A549 (cell line): ENCODE measurements around the gene CCL23. TPM values are rescaled to one million over a fixed set of nuclear protein-coding genes. Genes with fewer than 3 reads are reported as not detected.

Experiments
- ATAC-seq, 2 experiments: fragments of 200-7000 bp in 1 of 2; fragments of >200 bp in 1 of 2; cut with Nextera tagmentation in 1 of 2; cut with Tn5 transposase in 1 of 2; 3 replicates each; pipeline versions ENCODE4 v1.8.0 to v1.9.1; 2018 to 2020; ENCODE audit warnings: mild to moderate bottlenecking in 1 of 2, moderate library complexity in 1 of 2
- CTCF ChIA-PET: fragments of 300-600 bp; sonication (Branson Sonifier 250); formaldehyde crosslinking; extraction: SDS; loops from one replicate; lab custom pipeline; 2021; ENCODE audit warnings: antibody characterized with exemption, inconsistent platforms; lab: Yijun Ruan, JAX
- POLR2A ChIA-PET: fragments of 350-600 bp; formaldehyde crosslinking; extraction: SDS; loops from one replicate; lab custom pipeline; 2021; ENCODE audit warnings: antibody characterized with exemption, inconsistent platforms; lab: Yijun Ruan, JAX
- DNase-seq, 2 experiments: peaks; one replicate each; pipeline versions ENCODE4 v3.0.0 to v3.0.0-alpha.2; 2011 to 2016; ENCODE audit warnings: low read depth in 1 of 2, low spot score in 1 of 2
- FAIRE-seq: peaks from 2 replicates; lab custom pipeline; 2011; peaks lifted over from hg19 to GRCh38; lab: Jason Lieb, UNC
- H3K27ac ChIP-seq, 2 experiments: fragments of >200 bp; sonication (Bioruptor Twin); formaldehyde crosslinking; 3 replicates each; pipeline ENCODE4 v1.5.1; 2016 to 2017
- H3K4me1 ChIP-seq: fragments of >200 bp; sonication (Bioruptor Twin); formaldehyde crosslinking; 3 replicates; pipeline ENCODE4 v1.6.1; 2016
- H3K4me2 ChIP-seq: fragments of >200 bp; sonication (Bioruptor Twin); formaldehyde crosslinking; 3 replicates; pipeline ENCODE4 v1.6.1; 2016
- H3K4me3 ChIP-seq: fragments of >200 bp; sonication (Bioruptor Twin); formaldehyde crosslinking; 3 replicates; pipeline ENCODE4 v1.5.1; 2016
- H3K9me3 ChIP-seq: fragments of >200 bp; sonication (Bioruptor Twin); formaldehyde crosslinking; 3 replicates; pipeline ENCODE4 v1.6.1; 2016
- BCL3 ChIP-seq: fragments of >200 bp; sonication (Bioruptor Twin); formaldehyde crosslinking; IDR thresholded peaks from 3 replicates; pipeline ENCODE4 v1.6.1; 2016
- CHD2 ChIP-seq: fragments of 150-350 bp; IDR thresholded peaks from 2 replicates; pipeline ENCODE4 v1.6.1; 2014; ENCODE audit warnings: low read length; ENCODE audit not compliant: partially characterized antibody
- CHD4 ChIP-seq: fragments of 200-600 bp; sonication (generic); IDR thresholded peaks from 2 replicates; pipeline ENCODE4 v1.6.1; 2016; ENCODE audit warnings: antibody characterized with exemption, mild to moderate bottlenecking, borderline replicate concordance
- E2F6 ChIP-seq: IDR thresholded peaks from 2 replicates; pipeline ENCODE4 v1.6.1; 2012; ENCODE audit warnings: low read depth, borderline replicate concordance
- EHF ChIP-seq: fragments of 250-450 bp; sonication (Bioruptor Pico); IDR thresholded peaks from 2 replicates; pipeline ENCODE4 v1.5.0; 2020; ENCODE audit warnings: mild to moderate bottlenecking
- FOXS1 ChIP-seq: fragments of 250-450 bp; sonication (Bioruptor Pico); IDR thresholded peaks from 2 replicates; pipeline ENCODE4 v1.5.0; 2020; ENCODE audit warnings: mild to moderate bottlenecking, moderate library complexity
- HMGXB4 ChIP-seq: fragments of 250-450 bp; sonication (Bioruptor Pico); IDR thresholded peaks from 2 replicates; pipeline ENCODE4 v1.5.0; 2021; ENCODE audit warnings: mild to moderate bottlenecking, moderate library complexity, borderline replicate concordance
- HOXB13 ChIP-seq: fragments of 250-450 bp; sonication (Bioruptor Pico); IDR thresholded peaks from 2 replicates; pipeline ENCODE4 v1.5.0; 2020; ENCODE audit warnings: low read depth, mild to moderate bottlenecking, moderate library complexity
- KDM1A ChIP-seq: fragments of 200-600 bp; sonication (generic); IDR thresholded peaks from 2 replicates; pipeline ENCODE4 v1.6.1; 2016; ENCODE audit warnings: low read depth, mild to moderate bottlenecking
- KDM5A ChIP-seq: fragments of 200-600 bp; sonication (generic); IDR thresholded peaks from 2 replicates; pipeline ENCODE4 v1.6.1; 2016; ENCODE audit warnings: antibody characterized with exemption, mild to moderate bottlenecking
- MYC ChIP-seq: IDR thresholded peaks from 2 replicates; pipeline ENCODE4 v1.6.1; 2012; ENCODE audit warnings: mild to moderate bottlenecking, inconsistent platforms, low read length, improper control_type of control experiment, borderline replicate concordance
- RAD21 ChIP-seq, 2 experiments: fragments of >200 bp in 1 of 2; sonication (Bioruptor Twin) in 1 of 2; formaldehyde crosslinking in 1 of 2; IDR thresholded peaks in 1 of 2; conservative IDR thresholded peaks in 1 of 2; 2 replicates in 1 of 2; 3 replicates in 1 of 2; pipeline ENCODE4 v1.6.1; 2012 to 2018; ENCODE audit warnings: inconsistent platforms in 1 of 2
- RCOR1 ChIP-seq: fragments of 150-350 bp; IDR thresholded peaks from 2 replicates; pipeline ENCODE4 v1.6.1; 2014; ENCODE audit warnings: antibody characterized with exemption, low read length, low read depth
- RFX5 ChIP-seq: fragments of 450-650 bp; IDR thresholded peaks from 2 replicates; pipeline ENCODE4 v1.7.1; 2014; ENCODE audit warnings: antibody characterized with exemption, mild to moderate bottlenecking, moderate library complexity
- SMC3 ChIP-seq: fragments of >200 bp; sonication (Bioruptor Twin); formaldehyde crosslinking; IDR thresholded peaks from 3 replicates; pipeline ENCODE4 v1.6.1; 2018; ENCODE audit warnings: inconsistent platforms
- TFCP2L1 ChIP-seq: fragments of 250-450 bp; sonication (Bioruptor Pico); IDR thresholded peaks from 2 replicates; pipeline ENCODE4 v1.5.0; 2021; ENCODE audit warnings: mild to moderate bottlenecking
- ZC3H11A ChIP-seq: fragments of 450-650 bp; IDR thresholded peaks from 2 replicates; pipeline ENCODE4 v1.6.1; 2014; ENCODE audit warnings: antibody characterized with exemption, mild to moderate bottlenecking
- ZNF302 ChIP-seq: fragments of 250-450 bp; sonication (Bioruptor Pico); IDR thresholded peaks from 2 replicates; pipeline ENCODE4 v1.9.0; 2021; ENCODE audit warnings: inconsistent platforms, mild to moderate bottlenecking, moderate library complexity
- WGBS: methylation state at CpG from one replicate; pipeline ENCODE4 v1.1.6; 2017; ENCODE audit errors: missing lambda C conversion rate; 5-methylcytosine and 5-hydroxymethylcytosine counted together
- polyA minus RNA-seq: library from RNA; depleted of rRNA, polyadenylated mRNA; stranded (reverse); fragments of >200 nt; gene quantifications from 2 replicates; pipeline ENCODE4 v1.2.3, GENCODE V29; 2011; rRNA and poly(A)+ RNA removed
- polyA plus RNA-seq, 4 experiments: library from polyadenylated mRNA; depleted of rRNA in 3 of 4; stranded (reverse); fragments of >200 nt; fragmentation: RNase III in 1 of 4; extraction: RNeasy Plus Mini Kit Qiagen cat#74134 plus additional on column Dnase treatment in 1 of 4; gene quantifications; 2 replicates in 3 of 4; 3 replicates in 1 of 4; pipeline ENCODE4 v1.2.3, GENCODE V29; 2011 to 2017
- TF ChIP-seq, protein P1 (sequence below): fragments of 450-650 bp; IDR thresholded peaks from 2 replicates; pipeline ENCODE4 v1.6.1; 2014; ENCODE audit warnings: antibody characterized with exemption

The CCL23 gene, protein sequence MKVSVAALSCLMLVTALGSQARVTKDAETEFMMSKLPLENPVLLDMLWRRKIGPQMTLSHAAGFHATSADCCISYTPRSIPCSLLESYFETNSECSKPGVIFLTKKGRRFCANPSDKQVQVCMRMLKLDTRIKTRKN
- not detected in 2 replicates for polyA plus RNA-seq (2011; rRNA removed)
- polyA plus RNA-seq (2012; cell fraction: cytosol; rRNA removed): not detected in 2 replicates
- polyA plus RNA-seq (2012; cell fraction: nucleus; rRNA removed): not detected in 2 replicates
- polyA plus RNA-seq (2017; fragmentation: RNase III; extraction: RNeasy Plus Mini Kit Qiagen cat#74134 plus additional on column Dnase treatment): not detected in 3 replicates
- not detected in 2 replicates for polyA minus RNA-seq

GRCh38 chr17:36017799-36018198, at the start of gene CCL23:
Gene CCL23, minus strand, starts transcription at chr17:36017972. Its CDS starts 75 bp downstream, at chr17:36017897.
- Histone ChIP-seq H3K27ac (no peak within 1 kb of the TSS), H3K4me2 (no peak within 1 kb of the TSS), H3K4me1 (no peaks in the 10 kb centered on the region), H3K4me3 (no peak within 1 kb of the TSS)
- ATAC-seq (peak; percentile 33 to 66; a peak in 4 of 6 replicates), DNase-seq (no peak)
- CTCF ChIA-PET: interaction anchor here (2.6 kb wide), 1 partner anchor 131 kb away, joined by 9 read pairs; no protein-coding TSS in a partner anchor
- 6% methylated on average over 6 of the region's 6 CpGs for WGBS
- no peak for TF ChIP-seq MYC
- TF ChIP-seq BCL3: no peak
- no peak for TF ChIP-seq HMGXB4 (CRISPR knock-in tag)
- no peak for TF ChIP-seq ZC3H11A
- TF ChIP-seq RCOR1: no peak
- TF ChIP-seq ZNF302 (CRISPR knock-in tag): no peak
- no peak for TF ChIP-seq TFCP2L1 (CRISPR knock-in tag)
- no peak for TF ChIP-seq KDM1A
- no peak for TF ChIP-seq EHF (CRISPR knock-in tag)
- TF ChIP-seq KDM5A: no peak
- TF ChIP-seq, protein P1, sequence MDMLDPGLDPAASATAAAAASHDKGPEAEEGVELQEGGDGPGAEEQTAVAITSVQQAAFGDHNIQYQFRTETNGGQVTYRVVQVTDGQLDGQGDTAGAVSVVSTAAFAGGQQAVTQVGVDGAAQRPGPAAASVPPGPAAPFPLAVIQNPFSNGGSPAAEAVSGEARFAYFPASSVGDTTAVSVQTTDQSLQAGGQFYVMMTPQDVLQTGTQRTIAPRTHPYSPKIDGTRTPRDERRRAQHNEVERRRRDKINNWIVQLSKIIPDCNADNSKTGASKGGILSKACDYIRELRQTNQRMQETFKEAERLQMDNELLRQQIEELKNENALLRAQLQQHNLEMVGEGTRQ: no peak
- TF ChIP-seq CHD2: no peak
- no peak for TF ChIP-seq E2F6
- TF ChIP-seq RAD21 (conservative IDR thresholded peaks at IDR 0.05 in 1 of 2, IDR thresholded peaks at IDR 0.05 in 1 of 2): no peak
- no peak for TF ChIP-seq CHD4
- no peak for TF ChIP-seq FOXS1 (CRISPR knock-in tag)
- TF ChIP-seq HOXB13: no peak
- TF ChIP-seq SMC3: no peak
- TF ChIP-seq, all 56 proteins: peak for 0
- POLR2A ChIA-PET: no interaction called here
- FAIRE-seq: no peak
- peaks cover 2% of the 10 kb centered on the region; the same call in 2 of the 3 replicates for H3K9me3 ChIP-seq

GRCh38 chr17:36066365-36066985, 48.7 kb upstream of the CCL23 start:
- no peak for FAIRE-seq
- Histone ChIP-seq H3K4me3 (no peak overlapping the region), H3K4me1 (no peaks in the 10 kb centered on the region), H3K4me2 (no peak overlapping the region), H3K27ac (no peak overlapping the region), H3K9me3 (no peaks in the 10 kb centered on the region)
- POLR2A ChIA-PET: no interaction called here
- ATAC-seq: no peak
- no peak for DNase-seq
- CTCF ChIA-PET: interaction anchor here (1.2 to 2.1 kb wide), 3 partner anchors 12 to 97 kb away, joined by 3 to 6 read pairs (median 4); no protein-coding TSS in a partner anchor
- WGBS: 25% methylated on average over 6 of the region's 6 CpGs
- no peak for TF ChIP-seq RFX5
